Measurements from ENCODE around the gene PACSIN1.

The PACSIN1 gene

DNA sequence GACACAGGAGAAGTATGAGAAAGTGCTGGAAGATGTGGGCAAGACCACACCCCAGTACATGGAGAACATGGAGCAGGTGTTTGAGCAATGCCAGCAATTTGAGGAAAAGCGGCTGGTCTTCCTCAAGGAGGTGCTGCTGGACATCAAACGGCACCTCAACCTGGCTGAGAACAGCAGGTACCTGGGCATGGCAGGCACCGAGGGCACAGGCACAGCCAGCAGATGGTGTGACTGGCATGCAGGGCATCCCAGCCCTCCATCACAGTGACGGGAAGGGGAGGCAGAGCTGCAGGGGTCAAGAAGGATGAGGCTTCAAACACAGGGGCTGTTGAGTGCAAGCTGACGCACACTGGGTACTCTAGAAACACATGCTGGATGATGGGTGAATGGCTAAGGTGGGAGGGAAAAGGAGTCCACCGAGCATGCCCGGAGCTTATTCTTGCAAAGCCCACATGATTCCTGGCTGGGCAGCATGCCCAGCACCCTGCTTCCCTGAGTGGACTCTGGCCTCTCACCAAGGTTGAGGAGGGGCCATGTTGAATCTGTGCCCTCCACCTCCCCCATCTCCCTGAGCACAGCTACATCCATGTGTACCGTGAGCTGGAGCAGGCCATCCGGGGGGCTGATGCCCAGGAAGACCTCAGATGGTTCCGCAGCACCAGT is 63.9 kb downstream of the PACSIN1 start:
- DNase-seq, result no peak

DNA sequence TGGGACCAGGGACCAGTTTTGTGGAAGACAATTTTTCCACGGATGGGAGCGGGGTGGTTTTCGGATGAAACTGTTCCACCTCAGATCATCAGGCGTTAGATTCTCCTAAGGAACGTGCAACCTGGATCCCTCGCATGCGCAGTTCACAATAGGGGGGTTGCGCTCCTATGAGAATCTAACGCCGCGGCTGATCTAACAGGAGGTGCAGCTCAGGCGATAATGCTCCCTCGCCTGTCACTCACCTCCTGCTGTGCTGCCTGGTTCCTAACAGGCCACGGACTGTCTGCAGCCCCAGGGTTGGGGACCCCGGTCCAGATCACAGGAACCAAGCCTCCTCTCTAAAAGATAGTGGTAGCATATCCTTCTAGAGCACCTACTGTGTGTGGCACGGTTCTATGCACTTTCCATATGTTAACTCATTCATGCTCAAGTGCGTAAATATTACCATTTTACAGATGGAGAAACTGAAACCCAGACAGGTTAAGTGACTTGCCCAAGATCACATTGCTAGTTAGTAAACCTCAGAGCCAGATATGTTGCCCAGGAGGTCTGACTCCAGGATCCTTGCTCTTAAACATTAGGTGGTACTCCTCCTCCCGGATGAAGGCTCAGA is 65.0 kb downstream of the PACSIN1 start:
- DNase-seq, result no peak

DNA sequence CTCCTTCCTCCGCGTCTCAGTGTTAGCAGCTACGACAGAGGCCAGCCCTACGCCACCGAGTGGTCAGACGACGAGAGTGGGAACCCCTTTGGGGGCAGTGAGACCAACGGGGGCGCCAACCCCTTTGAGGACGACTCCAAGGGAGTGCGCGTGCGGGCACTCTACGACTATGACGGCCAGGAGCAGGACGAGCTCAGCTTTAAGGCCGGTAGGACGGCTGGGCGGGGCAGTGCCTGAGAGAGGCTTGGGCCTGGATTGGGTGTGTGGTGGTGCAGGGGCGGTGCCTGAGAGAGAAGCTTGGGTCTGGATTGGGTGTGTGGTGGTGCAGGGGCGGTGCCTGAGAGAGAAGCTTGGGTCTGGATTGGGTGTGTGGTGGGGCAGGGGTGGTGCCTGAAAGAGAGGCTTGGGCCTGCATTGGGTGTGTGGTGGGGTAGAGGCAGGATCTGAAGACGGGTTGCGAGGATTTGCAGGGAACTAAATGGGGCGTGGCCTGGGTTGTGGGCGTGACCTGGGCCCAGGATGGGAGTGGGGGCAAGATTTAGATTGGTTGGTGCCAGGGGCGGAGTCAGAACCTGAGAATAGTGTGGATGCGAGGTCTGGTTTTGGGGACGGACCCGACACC is 65.8 kb downstream of the PACSIN1 start:
- DNase-seq, result no peak

DNA sequence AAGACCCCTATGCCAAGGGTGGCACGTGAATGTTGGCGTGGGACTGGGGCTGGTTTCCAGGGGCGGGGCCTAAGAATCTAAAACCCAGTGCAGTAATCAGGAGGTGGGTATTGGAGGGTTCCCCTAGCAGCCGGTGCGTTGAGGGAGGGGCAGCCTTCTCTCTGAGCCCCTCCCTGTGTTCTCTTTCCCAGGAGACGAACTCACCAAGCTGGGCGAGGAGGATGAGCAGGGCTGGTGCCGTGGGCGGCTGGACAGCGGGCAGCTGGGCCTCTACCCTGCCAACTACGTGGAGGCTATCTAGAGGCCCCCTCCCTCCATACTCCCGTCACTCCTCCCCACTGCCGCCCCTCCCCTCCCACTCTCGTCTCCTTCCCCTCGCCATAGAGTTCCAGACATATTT is 66.4 kb downstream of the PACSIN1 start:
- no peak for DNase-seq

DNA sequence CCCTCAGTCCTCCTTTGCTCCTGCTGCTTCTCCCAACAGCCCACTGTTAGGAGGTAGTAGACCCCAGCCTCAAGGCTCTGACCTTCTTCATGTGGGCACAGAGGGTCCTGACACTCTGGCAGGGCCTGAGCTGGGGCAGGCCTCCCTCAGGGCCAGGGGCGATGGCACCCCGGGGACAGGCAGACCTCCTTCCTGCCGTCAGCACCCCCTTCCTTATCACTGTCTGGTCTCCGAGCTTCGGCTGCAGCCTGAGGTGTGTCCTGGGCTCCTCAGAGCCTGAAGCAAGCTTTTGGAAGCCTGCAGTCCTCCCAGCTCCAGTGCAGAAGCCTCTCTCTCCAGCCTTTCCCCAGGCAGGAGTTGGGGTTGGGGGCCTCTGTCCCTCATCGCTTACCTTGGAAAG is 68.3 kb downstream of the PACSIN1 start:
- DNase-seq, result no peak

DNA sequence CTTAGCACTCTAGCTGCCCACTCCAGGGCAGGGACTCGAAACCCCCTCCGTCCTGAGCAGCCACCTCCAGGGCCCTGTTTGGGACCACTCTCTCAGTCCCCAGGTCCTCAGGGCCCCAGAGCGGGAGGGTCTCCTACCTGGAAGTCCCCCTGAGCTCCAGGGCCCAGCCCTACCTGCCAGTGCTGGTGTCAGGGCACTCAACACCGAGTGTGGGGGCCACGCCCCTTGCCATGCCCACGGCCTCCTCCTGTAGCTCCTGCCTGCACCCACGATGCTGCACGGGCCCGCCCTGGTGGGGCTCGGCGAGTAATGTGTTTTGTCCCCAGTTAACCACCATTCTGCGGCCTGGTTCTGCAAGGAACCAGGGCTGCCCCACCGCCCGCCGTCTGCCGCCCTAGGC is 68.8 kb downstream of the PACSIN1 start:
- no peak for DNase-seq

DNA sequence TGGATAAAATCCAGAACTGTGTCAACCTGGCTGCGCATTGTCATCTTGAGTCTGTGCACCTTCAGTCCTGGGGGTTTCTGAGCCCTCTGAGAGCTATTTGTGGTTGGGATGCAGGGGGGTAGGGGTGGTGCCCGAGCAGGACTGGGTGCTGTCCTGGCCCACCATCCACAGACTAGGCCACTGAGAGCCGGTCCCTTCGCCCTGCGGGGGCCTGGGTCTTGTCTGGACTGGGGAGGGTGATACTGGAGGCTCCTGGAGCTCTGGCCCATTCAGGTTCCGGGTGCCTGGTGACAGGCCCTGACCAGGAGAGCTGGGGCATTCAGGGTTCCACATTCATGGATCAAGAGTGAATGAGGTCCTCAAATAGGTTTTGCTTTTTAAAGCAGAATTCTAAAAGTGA is 69.3 kb downstream of the PACSIN1 start:
- DNase-seq, result no peak

DNA sequence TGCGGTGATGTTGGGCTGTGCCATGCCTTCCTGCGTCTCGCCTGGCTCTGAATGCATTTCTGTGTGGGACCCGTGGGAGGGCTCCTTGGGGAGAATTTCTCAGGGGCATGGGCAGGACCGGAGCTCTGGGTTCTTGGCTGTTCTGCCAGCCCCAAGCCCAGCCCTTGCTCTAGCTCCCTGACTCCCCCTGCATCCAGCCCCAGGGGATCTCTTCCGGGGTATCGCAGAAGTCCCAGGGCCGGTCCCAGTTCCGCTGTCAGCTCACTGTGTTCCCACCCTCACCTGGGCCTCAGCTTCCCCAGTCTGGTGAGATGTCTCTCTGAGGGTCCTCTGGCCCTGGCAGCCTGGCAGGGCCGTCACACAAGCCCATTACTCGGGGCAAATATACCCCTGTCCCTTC is 69.8 kb downstream of the PACSIN1 start:
- no peak for DNase-seq

DNA sequence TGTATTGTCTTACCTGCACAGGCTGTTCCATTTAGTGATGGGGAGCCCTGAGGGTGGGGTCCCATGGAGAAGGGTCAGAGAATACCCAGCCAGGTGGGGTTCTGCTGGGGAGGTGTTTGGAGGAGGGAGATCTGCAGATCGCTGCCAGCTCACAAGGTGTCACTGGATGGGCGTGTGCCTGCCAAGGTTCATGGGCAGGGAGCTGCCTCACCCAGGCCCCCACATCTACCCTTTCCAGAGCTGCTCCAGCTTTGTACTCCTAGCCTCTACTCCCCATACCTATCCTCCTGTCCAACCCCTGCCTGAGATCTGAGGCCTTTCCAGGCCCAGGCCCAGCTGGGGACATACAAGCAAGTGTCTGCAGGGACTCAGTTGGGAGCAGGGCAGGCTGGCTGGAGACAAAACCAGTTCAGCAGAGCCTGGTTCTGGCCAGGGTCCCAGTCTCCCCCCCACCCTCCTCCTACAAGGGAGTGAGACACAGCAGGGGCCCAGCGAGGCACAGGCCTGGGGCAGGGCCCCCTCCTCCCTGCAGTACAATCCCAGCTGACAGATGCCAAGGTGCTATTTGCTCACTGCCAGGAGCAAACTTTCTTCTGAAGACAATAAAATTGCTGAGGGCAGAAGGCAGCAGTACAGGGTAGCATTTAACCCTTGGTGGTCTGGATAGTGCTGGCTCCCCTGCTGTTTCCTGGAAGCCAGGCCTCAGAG is 70.5 kb downstream of the PACSIN1 start:
- no peak for DNase-seq

DNA sequence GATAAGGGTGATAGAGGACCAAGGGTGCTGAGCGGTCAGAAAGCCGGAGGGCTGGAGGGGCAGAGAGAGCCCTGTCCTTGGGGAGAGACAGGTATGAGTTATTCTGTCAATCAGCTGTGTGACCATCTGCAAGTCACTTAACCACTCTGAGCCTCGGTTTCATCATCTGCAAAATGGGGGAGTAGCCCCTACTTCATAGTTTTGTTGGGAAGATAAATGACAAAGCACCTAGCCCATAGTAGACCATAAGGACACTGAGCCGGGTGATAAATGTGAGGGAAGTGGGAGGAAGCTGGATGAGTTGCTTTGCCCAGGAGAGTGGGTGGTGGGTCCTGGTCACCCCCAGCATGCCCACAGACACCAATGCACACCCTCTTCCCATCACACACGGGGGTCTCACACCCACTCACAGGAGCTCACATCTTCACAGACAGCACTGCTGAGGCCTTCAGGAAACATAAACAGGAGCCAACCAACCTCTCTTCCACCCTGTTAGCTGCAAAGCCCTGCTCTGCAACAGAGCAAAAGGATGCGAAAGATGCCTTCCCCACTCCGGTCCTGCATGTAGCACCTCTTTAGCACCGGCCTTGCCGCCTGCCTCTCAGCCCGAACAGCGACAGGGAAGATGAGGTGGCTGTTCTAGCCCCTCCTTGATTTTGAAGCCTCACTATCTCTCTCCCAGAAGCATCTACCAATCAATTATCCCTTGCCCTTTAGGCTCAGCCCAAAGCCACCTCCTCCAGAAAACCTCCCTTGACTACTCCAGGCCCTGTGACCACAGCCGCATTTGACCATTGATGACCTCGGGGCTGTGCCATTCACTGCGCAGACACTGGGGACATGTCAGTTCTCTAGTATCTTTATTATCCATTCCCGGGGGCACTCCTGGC is 71.3 kb downstream of the PACSIN1 start:
- DNase-seq, result no peak

DNA sequence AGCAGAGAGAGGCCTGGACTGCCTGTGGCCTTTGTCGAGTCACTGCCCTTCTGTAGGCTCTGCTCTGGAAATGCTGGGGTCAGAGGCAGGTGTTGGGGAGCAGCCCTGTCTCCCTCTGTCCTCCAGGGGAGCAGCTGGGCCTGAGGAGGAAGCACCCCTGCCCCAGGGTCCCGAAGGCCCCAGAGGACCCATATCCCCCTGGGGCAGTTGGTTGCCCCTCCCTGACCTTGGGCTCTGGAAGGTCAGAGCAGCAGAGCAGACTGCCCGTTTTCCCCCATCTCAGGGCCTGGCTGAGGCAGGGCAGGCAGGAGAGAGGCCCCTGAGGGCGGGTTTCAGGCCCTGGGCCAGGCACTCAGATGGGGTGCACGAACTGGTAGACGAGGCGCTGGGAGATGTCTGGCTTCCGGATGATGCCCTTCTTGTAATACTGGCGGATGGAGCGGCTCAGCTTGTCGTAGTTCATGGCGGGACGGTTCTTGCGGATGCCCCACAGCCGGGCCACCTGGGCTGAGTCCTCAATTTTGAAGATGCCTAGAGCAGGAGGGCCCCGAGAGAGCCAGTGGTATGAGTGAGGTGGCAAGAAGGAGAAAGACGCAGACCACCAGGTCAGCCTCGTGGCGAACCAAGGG is 72.2 kb downstream of the PACSIN1 start:
- no peak for DNase-seq

DNA sequence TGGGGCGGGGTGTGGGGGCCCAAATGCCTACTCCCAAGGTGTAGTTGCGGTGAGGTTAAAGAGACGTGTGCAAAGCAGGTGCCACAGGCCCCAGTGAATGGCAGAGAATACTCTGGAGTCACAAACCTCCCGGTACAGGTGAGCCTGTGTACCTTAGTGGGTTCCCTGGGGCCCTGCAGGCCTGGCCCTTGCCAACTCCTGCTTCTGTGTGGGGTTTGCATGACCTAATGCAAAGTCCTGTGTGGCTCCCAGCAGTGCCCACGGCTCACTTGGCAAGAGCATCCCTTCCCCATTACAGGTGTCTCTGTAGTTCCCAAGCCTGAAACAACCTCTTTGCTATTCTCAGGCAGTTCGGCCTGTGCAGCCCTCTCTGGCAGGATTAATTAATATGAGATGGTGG is 72.7 kb downstream of the PACSIN1 start:
- no peak for DNase-seq

DNA sequence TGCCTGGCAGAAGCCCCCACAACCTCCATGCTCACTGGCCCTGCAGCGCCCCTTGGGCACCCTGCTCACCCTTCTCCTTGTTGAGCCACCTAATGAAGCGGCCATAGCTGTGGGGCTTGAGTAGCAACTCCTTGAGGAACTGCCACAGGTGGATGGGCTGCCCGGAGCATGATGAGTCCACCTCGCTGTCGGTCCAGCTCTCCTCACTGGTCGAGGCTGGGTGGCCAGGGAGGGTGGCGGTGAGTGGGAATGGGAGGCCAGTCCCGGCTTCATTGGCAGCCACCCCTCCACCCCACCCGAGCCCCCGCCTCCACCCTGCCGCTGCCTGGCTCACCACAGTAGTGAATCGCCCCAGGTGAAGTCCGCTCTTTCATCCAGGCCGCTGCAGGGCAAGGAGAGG is 73.3 kb downstream of the PACSIN1 start:
- no peak for DNase-seq

DNA sequence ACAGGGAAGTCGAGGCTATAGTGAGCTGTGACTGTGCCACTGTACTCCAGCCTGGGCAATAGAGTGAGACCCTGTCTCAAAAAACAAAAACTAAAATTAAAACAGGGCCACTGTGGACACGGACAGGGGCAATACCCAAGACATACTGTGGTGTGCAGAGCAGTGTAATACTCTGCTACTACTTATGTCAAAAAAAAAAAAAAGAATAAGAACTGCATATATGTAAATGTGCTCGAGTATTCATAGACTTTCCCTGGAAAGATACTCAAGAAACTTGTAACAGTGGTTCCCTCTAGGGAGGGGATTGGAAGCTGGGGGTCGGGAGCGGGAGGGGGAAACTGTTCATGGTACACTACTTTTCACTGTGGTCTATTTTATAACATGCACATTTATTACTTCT is 74.3 kb downstream of the PACSIN1 start:
- DNase-seq, result no peak

DNA sequence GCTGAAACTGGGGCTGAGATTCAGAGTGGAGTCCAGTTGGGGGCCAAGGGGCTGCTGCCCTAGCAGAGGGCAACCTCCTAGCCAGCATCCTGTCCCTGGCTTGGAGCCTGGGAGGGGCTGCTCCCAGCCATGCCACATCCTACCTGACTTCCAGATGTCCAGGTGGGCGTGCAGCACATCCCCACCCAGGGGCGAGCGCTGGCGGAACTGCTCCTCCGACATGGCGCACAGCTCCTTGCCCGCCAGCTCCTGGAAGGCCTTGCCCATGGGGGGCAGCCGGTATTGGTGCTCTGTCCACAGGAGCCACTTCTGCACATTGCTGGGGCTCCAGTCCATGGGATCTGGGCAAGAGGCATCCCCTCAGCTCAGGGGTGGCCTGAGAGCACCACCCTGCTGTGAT is 75.0 kb downstream of the PACSIN1 start:
- DNase-seq, result no peak

DNA sequence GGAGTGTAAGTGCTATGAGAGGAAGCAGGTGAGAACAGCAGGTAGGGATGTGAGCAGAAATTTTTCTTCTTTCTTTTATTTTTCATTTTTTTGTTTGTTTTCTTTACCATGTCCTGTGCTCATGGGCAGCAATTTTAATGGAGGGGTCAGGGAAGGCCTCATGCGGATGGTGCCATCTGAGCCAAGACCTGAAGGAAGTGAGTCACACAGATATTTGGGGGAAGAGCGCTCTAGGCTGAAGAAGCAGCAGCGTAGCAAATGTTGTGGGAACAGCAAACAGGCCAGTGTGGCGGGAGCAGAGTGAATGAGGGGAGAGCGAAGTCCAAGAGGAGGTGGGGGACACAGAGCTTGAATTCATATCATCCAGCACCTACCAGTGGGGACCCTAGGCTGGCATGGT is 77.5 kb downstream of the PACSIN1 start:
- no peak for DNase-seq

DNA sequence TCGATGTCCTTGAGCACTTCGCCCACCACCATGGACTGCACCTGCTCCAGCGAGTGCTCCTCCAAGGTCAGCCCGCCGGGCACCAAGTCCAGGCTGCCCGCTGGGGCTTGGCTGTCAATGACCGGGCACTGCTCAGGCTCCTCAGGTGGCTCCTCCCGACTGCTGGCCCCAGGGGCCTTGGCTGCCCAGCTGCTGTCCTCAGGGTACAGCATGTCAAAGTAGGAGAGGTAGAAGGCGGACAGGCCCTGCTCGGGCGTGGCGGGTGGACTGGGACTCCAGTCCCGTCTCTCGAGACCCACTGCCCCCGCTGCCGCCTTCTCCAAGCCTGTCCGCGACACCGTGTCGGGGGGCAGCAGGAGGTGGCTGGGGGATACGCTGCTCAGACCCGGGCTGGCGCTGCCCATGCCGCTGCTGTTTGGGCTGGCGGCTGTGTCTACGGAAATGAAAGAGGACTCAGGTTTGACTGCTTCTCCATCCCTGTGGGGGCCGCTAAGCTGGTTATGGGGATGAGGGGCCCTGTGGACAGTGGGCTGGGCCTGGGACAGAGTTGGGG is 78.3 kb downstream of the PACSIN1 start:
- no peak for DNase-seq

DNA sequence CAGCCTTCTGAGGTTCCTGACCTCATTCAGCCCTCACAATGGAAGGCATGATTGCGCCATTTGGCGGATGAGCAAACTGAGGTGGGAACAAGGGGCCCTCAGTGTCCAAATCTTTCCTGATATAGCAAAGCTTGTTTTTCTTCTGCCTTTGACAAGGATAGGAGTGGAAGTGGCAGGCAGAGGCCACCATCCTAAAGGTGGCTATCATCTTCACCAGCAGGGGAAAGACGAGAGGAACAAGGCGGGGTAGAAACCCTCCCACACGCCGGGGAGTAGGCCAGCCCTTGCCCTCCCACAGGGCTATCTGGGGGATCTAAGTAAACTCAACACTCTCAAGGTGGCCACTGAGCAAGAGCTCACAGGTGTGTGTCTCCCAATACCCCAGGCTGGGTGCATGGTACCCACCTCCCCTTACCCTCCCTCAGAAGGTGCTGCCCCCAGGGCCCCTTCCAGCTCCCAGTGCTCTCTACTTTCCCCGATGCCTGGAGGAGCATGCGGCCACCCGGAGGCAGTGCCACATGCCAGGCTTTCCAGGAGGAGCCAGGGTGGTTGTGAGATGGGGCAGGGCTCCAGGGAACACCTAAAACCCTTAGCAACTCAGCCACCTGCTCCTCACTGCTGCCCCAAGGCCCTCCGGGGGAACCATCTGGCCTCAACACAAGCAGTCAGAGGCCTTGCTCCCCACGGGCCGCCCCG is 79.0 kb downstream of the PACSIN1 start:
- DNase-seq, result no peak

DNA sequence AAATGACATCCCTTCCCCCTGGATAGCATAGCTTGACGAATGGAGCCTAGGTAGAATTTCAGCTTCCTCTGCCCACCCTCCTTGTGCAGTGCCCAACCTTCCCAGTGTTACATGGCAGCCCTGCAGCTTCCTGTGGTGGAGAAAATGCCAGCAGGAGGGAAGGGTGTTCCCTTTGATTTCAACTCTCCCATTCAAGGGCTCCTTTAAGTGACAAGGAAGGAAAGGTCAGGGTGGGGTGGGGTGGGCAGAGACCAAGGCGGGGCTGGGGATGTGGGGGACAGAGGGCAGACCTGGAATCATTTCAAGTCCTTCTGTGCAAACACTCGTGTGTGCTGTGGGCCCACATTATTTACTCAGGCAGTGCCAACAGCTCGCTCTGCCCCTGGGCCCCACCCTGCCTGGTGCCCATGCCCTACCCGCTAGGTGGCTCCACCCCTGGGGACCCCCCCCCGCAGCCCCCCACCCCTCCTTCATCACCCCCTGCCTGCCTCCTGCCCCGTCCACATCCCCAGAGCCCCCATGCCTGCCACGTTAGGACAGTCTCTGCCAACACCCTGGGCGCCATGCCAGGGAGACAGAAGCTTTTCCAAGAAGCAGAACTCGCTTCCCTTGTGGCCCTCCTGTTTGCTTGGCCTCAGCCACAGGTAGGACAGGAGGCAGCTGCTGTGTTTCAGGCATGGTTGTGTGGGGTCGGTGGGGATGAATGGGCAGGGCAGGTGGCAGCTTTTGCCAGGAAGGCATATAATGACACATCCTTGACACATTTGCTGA is 80.9 kb downstream of the PACSIN1 start:
- no peak for DNase-seq

All from GF-D8 (cell line).